Dendritic cell treated with granulocyte-macrophage colony-stimulating factor and Interleukin-4, amounts not matched to agents 40 ng/mL and 50 ng/mL, for 4 days (primary cell): ENCODE results near the gene DAAM1.

Experiments used
- H3K27ac Mint-ChIP-seq: one replicate; pipeline ENCODE4 v1.8.0; 2022; ENCODE audit warnings: mild to moderate bottlenecking, mixed read lengths
- H3K27me3 Mint-ChIP-seq: one replicate; pipeline ENCODE4 v1.8.0; 2022; ENCODE audit warnings: mild to moderate bottlenecking, mixed read lengths
- H3K36me3 Mint-ChIP-seq: one replicate; pipeline ENCODE4 v1.8.0; 2022; ENCODE audit warnings: low read depth, mixed read lengths
- H3K4me1 Mint-ChIP-seq: one replicate; pipeline ENCODE4 v1.8.0; 2022; ENCODE audit warnings: low read depth, mixed read lengths
- H3K4me3 Mint-ChIP-seq: one replicate; pipeline ENCODE4 v1.8.0; 2022; ENCODE audit warnings: mild to moderate bottlenecking, moderate library complexity, mixed read lengths
- H3K9me3 Mint-ChIP-seq: one replicate; pipeline ENCODE4 v1.8.0; 2022; ENCODE audit warnings: mixed read lengths
- intact Hi-C: fragments of 100-400 bp; cut with micrococcal nuclease; formaldehyde crosslinking; loops from one replicate; pipeline ENCODE4 v1.15.0; 2022

Gene DAAM1

DNA sequence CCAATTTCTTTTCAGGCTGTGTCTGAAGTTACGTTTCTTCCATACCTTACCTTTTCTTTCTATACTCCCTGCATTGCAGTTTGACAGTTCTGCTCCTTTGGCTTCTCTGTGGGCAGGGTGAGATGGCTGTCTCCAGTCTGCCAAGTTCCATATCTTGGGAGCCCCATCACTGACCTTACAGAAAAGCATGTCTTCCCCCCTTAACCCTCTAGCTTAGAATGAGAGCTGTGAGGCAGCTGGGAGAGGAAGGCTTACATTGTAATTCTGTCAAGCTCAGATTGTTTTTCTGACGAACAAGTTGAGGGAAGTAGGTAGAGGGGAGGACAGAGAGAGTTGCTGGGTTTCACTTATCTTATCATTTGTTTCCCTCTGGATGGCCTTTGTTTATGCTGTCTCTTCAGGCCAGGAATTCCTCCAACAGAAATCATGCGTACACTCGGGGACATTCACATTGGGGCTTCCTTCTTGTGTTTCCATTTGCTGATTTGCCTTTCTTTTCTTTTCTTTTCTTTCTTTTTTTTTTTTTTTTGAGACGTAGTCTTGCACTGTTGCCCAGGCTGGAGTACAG, 9.3 kb downstream of the DAAM1 start:
- peaks cover 16% of the 10 kb centered on the region for H3K4me1 Mint-ChIP-seq
- intact Hi-C loops: loop anchor here (10.0 kb wide), 1 partner anchor 127 kb away; no protein-coding TSS in a partner anchor
- H3K9me3 Mint-ChIP-seq: no peaks in the 10 kb centered on the region
- no peaks in the 10 kb centered on the region for H3K27me3 Mint-ChIP-seq
- peak overlapping the region; percentile 39 for H3K27ac Mint-ChIP-seq
- no peaks in the 10 kb centered on the region for H3K36me3 Mint-ChIP-seq
- H3K4me3 Mint-ChIP-seq: no peak overlapping the region

DNA sequence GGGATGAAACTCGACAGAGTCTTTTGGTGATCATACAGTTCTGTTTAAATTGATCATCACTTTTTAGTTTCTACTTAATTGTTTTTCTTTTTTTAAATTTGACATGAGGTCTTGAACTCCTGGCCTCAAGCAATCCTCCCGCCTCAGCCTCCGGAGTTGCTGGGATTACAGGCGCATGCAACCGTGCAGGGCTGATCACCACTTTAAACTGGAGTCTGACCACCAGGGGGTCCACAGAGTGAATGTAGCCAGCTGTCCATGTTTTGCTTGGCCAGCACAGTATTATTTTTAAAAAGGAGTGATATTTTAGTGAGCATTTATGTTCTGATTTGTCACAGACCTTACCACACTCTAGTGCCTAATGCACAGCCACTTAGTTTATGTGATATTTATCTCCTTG, 10.7 kb downstream of the DAAM1 start:
- no peaks in the 10 kb centered on the region for H3K36me3 Mint-ChIP-seq
- H3K4me3 Mint-ChIP-seq: no peak overlapping the region
- no peaks in the 10 kb centered on the region for H3K27me3 Mint-ChIP-seq
- H3K4me1 Mint-ChIP-seq: peaks cover 16% of the 10 kb centered on the region
- no peaks in the 10 kb centered on the region for H3K9me3 Mint-ChIP-seq
- intact Hi-C loops: loop anchor here (10.0 kb wide), 1 partner anchor 126 kb away; no protein-coding TSS in a partner anchor
- H3K27ac Mint-ChIP-seq: no peak overlapping the region

DNA sequence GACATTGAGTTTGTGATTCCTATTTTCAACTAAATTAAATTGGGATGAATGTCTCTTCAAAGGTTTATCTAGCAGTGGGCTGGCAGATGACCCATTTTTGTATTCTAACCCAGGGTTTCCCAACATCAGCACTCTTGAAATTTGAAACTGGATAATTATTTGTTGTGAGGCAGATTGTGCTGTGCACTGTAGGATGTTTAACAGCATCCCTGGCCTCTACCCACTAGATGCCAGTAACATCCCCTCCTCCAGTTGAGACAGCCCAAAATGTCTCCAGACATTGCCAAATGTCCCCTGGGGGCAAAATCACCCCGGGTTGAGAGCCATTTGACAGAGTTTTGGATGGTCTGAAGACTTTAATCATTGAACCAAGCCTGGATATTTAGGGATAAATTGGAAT, 11.1 kb downstream of the DAAM1 start:
- no peaks in the 10 kb centered on the region for H3K36me3 Mint-ChIP-seq
- no peaks in the 10 kb centered on the region for H3K27me3 Mint-ChIP-seq
- intact Hi-C loops: loop anchor here (10.0 kb wide), 1 partner anchor 125 kb away; no protein-coding TSS in a partner anchor
- peaks cover 16% of the 10 kb centered on the region for H3K4me1 Mint-ChIP-seq
- H3K9me3 Mint-ChIP-seq: no peaks in the 10 kb centered on the region
- no peak overlapping the region for H3K4me3 Mint-ChIP-seq
- H3K27ac Mint-ChIP-seq: no peak overlapping the region

DNA sequence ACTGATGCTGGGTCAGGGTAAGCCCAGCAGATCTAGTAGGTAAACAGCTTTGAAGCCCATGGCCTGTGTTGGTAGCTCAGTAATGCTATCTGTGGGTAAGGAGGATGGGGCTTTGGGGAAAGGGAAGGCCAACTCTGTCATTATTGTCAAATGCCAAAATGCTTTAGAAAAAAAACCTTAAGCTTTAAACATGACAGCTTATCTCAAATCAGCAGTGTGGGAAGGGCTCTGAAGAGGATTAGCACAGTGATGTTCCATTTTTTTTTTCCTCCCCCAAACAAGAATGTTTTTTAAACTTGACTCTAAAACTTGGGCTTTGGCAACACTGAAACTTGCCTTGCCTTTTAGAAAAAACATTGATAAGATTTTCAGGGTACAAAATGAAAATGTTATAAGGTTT, 11.7 kb downstream of the DAAM1 start:
- Mint-ChIP-seq H3K27ac (no peak overlapping the region), H3K36me3 (no peaks in the 10 kb centered on the region), H3K27me3 (no peaks in the 10 kb centered on the region), H3K9me3 (no peaks in the 10 kb centered on the region), H3K4me1 (peaks cover 16% of the 10 kb centered on the region), H3K4me3 (no peak overlapping the region)
- intact Hi-C loops: no loop called here

DNA sequence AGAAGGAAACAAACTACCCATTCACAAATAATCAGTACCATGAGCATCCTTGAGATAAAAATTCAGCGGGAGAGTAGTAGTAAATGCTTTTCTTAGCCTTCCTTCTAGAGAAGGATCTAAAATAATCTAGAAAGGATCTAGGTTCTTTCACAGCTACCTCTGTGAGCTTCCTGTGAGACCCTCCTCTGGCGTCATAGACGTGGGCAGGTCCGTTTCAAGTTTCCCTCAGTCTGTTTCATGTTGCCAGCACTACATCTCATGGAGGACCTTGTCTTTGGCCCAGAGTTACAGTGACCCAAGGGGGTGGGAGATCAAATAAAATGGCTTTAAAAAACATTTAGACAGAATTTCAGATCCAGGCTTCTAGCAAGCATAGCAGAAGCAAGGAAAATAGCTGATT, 13.6 kb downstream of the DAAM1 start:
- Mint-ChIP-seq H3K36me3 (no peaks in the 10 kb centered on the region), H3K4me3 (no peak overlapping the region), H3K9me3 (no peaks in the 10 kb centered on the region), H3K27me3 (no peaks in the 10 kb centered on the region), H3K4me1 (peaks cover 16% of the 10 kb centered on the region), H3K27ac (no peak overlapping the region)
- intact Hi-C loops: no loop called here

DNA sequence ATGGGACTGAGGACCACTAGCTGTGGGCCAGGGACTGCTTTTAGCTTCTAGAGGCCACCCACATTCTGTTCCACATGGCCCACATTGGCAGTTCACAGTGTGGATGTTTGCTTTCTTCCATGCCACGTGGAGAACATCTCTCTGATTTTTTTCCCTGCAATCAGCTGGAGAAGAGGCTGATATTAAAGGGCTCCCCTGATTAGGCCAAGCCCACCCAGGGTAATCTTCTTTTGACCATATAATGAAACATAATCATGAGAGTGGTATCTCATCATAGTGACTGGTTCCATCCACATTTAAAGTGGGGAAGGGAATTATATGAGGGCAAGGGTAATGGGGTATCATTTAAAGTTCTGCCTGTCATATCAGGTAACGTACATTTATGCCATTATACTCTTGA, 15.8 kb downstream of the DAAM1 start:
- Mint-ChIP-seq H3K9me3 (no peaks in the 10 kb centered on the region), H3K36me3 (no peaks in the 10 kb centered on the region), H3K27me3 (no peaks in the 10 kb centered on the region), H3K4me3 (no peak overlapping the region), H3K27ac (no peak overlapping the region), H3K4me1 (peaks cover 6% of the 10 kb centered on the region)
- intact Hi-C loops: no loop called here

DNA sequence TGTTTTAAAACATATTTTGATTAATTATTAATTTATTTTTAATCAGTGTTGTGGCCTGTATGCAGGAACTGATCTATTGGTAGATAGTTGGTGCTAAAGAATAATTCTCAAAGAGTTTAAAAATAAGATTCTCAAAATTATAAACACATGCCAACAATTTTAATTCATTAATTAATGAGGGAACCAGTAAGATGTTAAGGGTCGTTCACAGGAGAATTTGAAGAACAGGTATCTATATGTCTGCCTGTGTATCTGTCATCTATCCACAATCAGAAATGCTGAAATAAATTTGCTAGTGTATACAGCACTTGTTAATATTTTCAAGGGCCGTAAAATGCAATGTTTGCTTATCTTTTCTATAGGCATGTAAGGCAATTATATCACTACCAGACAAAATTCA, 18.4 kb downstream of the DAAM1 start:
- H3K36me3 Mint-ChIP-seq: no peaks in the 10 kb centered on the region
- H3K27me3 Mint-ChIP-seq: no peaks in the 10 kb centered on the region
- no peak overlapping the region for H3K27ac Mint-ChIP-seq
- H3K4me3 Mint-ChIP-seq: no peak overlapping the region
- H3K4me1 Mint-ChIP-seq: peaks cover 18% of the 10 kb centered on the region
- no peaks in the 10 kb centered on the region for H3K9me3 Mint-ChIP-seq
- intact Hi-C loops: no loop called here

DNA sequence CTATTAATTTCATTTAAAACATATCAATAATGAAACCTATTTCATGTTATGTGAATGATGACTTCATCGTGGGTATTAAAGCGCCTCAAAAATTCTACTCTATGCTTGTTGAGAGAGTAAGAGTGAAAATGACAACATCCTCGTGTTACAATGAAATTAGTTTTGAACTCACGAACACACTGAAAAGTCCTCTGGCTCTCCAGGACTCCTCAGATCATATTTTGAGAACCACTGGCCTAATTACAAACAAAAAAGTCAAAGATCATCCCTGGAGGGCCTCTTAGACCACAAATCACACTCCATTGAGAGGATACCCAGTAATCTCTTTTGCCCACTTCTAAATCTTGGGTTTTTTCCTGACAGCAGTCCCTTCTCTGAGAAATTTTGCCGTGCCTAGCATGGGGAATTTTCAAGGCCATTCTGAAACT, 19.1 kb downstream of the DAAM1 start:
- intact Hi-C loops: no loop called here
- Mint-ChIP-seq H3K27me3 (no peaks in the 10 kb centered on the region), H3K4me3 (no peak overlapping the region), H3K27ac (no peak overlapping the region), H3K36me3 (no peaks in the 10 kb centered on the region), H3K9me3 (no peaks in the 10 kb centered on the region), H3K4me1 (peaks cover 18% of the 10 kb centered on the region)

DNA sequence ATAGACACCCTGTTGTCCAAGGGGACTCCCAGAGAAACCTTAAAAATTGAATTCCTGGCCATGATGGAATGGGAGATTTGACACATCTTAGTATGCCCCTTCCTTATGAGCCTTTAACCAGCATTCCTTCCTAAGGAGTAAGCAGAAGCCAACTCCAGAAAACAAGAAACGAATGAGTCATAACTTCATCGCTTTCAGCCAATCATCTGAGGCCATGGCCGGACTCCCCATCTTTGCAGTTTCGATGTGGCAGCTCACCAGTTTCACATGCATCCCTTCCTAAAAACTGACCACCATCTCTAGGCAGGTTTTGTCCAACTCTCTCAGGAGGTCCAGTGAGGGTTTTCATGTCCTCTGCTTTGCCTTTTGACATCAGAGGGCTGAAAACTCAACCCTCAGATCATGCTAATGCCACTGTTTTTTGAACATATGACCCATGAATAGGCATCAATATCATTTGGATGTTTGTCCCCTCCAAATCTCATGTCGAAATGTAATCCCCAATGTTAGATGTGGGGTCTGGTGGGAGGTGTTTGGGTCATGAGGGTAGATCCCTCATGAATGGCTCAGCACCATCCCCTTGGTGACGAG, 19.9 kb downstream of the DAAM1 start:
- no peak overlapping the region for H3K4me3 Mint-ChIP-seq
- no peaks in the 10 kb centered on the region for H3K36me3 Mint-ChIP-seq
- intact Hi-C loops: no loop called here
- H3K27ac Mint-ChIP-seq: no peak overlapping the region
- H3K27me3 Mint-ChIP-seq: no peaks in the 10 kb centered on the region
- peaks cover 18% of the 10 kb centered on the region for H3K4me1 Mint-ChIP-seq
- H3K9me3 Mint-ChIP-seq: no peaks in the 10 kb centered on the region

DNA sequence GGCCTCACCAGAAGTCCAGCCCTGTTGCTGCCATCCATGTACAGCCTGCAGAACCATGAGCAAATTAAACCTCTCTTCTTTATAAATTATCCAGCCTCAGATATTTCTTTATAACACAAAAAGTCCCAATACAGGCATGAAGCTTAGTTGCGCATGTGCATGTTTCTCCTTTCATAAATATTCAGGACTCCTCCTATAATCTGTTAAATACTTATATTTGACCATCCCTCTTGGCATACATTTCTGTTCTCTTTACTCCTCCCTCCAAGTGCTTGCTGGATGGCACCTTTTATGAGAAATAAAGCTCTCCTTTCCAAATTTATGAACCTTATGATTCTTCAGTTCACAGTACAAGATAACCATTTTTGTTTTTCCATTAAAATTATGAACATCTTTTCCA, 20.5 kb downstream of the DAAM1 start:
- Mint-ChIP-seq H3K27ac (no peak overlapping the region), H3K27me3 (no peaks in the 10 kb centered on the region), H3K36me3 (no peaks in the 10 kb centered on the region), H3K9me3 (no peaks in the 10 kb centered on the region), H3K4me3 (no peak overlapping the region), H3K4me1 (peaks cover 19% of the 10 kb centered on the region)
- intact Hi-C loops: no loop called here

DNA sequence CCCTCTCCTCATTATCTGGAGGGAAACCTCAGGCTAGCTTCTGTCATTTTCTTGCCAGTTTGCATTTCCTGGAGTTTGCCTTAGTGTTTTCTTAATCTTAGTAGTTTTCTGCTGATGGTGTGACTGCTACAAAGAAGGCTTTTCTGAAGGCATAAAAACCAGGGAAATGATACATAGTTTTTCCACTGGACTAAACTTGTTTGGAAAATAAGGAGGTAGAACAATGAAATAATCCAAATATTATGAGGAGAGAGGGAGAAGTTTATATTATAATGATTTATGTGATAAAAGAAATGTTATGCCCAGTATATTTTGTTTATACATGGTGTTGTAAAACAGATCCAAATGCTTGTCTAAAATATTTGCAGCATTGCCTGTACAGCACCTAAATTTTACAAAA, 22.2 kb downstream of the DAAM1 start:
- Mint-ChIP-seq H3K4me3 (no peak overlapping the region), H3K27ac (no peak overlapping the region)

DNA sequence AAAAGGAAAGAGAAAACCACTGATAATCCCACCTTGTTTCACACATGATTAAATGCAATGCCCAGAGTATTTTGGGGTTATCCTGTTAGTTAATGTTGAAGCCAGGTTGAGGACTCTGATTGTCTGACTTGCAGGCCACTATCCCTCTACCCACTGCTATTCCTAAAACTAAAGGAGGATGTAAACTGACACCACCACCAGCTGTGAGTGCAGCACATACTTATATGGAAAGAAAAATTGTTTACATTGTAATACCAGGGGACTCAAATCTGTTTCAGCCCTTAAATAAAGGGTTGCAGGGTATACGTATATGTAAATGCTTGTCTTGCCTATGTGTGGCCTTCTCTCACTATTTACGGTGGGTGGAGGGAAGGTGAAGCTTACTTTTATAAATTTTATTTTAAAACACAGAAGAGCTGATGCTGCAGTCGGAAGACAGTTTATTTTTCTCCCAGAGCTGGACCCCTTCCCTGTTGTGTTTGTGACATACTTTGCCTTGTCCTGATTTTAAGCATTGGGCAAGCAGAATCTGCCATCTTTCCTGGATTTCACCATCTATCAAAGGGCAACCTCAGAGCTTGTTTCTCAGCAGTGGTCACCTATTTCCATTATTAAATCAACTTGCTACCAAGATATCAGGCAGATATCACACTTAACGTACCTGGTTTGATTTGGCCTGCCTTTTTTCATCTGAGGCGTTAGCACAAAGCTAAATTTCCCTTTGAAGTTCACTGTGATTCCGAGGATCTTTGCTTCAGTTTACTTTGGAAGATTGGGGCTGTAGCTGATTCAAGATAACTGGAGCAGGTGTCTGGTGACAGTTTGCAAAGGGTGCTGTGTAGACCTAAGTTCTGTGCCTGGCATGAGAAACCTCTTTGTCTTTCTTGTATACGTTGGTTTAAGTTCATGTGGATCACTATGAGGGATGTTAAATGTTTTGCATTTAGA, 25.2 kb downstream of the DAAM1 start:
- Mint-ChIP-seq H3K9me3 (no peaks in the 10 kb centered on the region), H3K4me1 (peaks cover 25% of the 10 kb centered on the region), H3K4me3 (no peak overlapping the region), H3K27ac (no peak overlapping the region), H3K27me3 (no peaks in the 10 kb centered on the region), H3K36me3 (no peaks in the 10 kb centered on the region)
- intact Hi-C loops: no loop called here

More for the DNA sequence above, 22.2 kb downstream of the DAAM1 start:
- peaks cover 28% of the 10 kb centered on the region for H3K4me1 Mint-ChIP-seq
- no peaks in the 10 kb centered on the region for H3K27me3 Mint-ChIP-seq
- H3K9me3 Mint-ChIP-seq: no peaks in the 10 kb centered on the region
- no peaks in the 10 kb centered on the region for H3K36me3 Mint-ChIP-seq
- intact Hi-C loops: no loop called here

DNA sequence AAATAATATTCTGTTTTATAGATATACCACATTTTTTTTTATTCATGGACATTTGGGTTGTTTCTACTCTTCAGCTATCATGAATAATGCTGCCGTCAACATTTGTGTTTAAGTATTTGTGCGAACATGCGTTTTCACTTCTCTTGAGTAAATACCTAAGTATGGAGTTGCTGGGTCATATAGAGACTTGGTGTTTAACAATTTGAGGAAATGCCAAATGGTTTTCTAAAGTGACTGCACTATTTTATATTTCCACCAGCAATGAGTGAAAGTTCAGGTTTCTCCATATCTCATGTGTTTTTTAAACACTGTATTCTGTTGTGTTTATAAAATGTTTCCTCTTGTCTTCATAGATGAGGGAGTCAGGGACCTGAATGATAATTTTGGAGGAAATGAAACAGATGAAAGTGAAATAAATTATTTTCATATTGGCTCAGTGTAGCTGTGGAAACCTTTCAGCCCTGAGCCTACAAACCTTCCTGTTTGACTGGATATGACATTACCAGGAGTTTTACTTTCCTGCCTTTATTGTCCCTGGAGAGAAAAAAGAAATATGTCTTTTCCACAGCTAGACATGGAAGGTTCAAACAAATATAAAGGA, 26.3 kb downstream of the DAAM1 start:
- Mint-ChIP-seq H3K4me3 (no peak overlapping the region), H3K36me3 (no peaks in the 10 kb centered on the region), H3K4me1 (peaks cover 27% of the 10 kb centered on the region), H3K27ac (peak overlapping the region; percentile 32), H3K27me3 (no peaks in the 10 kb centered on the region), H3K9me3 (no peaks in the 10 kb centered on the region)
- intact Hi-C loops: no loop called here

DNA sequence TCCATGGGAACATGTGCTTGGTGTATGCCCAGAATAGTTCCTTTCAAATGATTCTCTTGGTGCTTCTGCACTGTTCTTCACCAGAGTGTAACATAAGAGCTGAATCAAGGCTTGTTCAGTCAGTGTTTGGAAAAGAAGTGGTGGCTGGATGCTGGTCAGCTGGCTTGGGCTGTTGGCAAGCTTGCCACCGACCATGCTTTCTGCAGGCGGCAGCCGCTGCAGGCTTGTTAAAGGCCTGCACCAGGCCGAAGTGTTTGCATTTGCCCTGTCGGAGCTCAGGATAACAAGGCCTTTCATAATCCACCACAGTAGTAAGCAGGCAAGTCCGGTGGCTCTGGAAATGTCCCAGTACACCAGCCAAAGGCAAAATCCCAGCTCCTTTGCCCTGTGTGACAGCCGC, 26.9 kb downstream of the DAAM1 start:
- Mint-ChIP-seq H3K4me3 (no peak overlapping the region), H3K9me3 (no peaks in the 10 kb centered on the region), H3K27ac (peak overlapping the region; percentile 32), H3K4me1 (peaks cover 32% of the 10 kb centered on the region), H3K27me3 (no peaks in the 10 kb centered on the region), H3K36me3 (no peaks in the 10 kb centered on the region)
- intact Hi-C loops: no loop called here
